NT2/D1 (cell line): ENCODE data around the gene MCF2L.

ENCODE experiments used
- SUZ12 ChIP-seq: IDR thresholded peaks from 2 replicates; pipeline ENCODE4 v1.6.1; 2011; ENCODE audit not compliant: insufficient read length, insufficient read depth; ENCODE audit errors: extremely low read depth
- YY1 ChIP-seq: IDR thresholded peaks from 2 replicates; pipeline ENCODE4 v1.6.1; 2011; ENCODE audit not compliant: insufficient read length, insufficient read depth
- ZNF274 ChIP-seq: IDR thresholded peaks from 2 replicates; pipeline ENCODE4 v1.6.1; 2011; ENCODE audit warnings: mild to moderate bottlenecking, low read depth, low read length

DNA sequence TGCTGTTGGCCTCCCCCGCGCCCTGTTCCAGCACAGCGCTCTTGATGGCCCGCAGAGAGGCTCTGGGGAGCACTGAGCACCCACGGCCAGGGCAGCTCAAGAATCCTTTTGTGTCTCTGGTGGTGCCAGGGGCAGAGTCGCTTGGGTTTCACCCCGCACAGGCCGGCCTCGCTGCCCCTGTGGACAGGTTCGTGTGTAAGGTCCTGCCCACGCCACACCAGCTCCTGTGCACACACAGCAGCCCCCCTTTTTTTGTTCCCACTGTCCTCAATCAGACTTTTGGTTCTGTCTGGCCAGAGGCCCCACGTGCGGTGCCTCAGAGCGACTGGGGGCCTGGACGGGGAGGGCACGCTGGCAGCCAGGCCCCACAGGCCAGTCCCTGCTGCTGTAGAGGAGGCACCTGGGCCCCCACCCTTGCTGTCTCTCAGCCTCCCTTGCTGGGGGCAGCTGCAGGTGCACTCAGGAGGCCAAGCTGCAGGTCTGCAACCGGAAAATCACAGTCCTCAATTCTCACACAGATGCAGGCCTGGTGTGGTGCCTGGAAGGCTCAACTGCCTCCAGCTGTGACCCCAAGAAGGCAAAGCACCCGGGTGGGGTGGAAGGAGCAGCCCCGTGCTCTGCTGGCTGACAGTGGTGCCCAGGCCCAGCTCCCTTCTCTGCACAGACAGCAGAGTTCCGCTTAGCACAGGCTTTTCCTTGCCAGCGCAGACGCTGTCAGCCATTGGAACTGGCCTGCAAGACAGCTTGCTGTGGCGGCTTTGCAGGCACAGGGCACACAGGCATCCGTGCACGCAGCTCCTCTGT lies 124.0 kb downstream of the MCF2L start:
- TF ChIP-seq ZNF274 (no peak), YY1 (no peak), SUZ12 (no peak)
